Thoracic aorta (tissue), 2 donors: Measurements from ENCODE around the gene SLC29A2. TPM values are rescaled to one million over a fixed set of nuclear protein-coding genes. Genes with fewer than 3 reads are reported as not detected.

ENCODE experiments used
- ATAC-seq: fragments of 150-250 bp; one replicate; pipeline ENCODE4 v1.8.0; 2017; ENCODE audit warnings: low read depth; ENCODE audit not compliant: insufficient number of reproducible peaks, low FRiP score
- DNase-seq: peaks from one replicate; pipeline ENCODE4 v3.0.0-alpha.2; 2020; ENCODE audit warnings: low spot score
- H3K27ac ChIP-seq, 2 donors: fragments of 200-600 bp; sonication (generic); 1 replicate in 1 of 2; 2 replicates in 1 of 2; pipeline ENCODE4 v1.5.1; 2016; ENCODE audit warnings: mild to moderate bottlenecking in 2 of 2, moderate library complexity in 2 of 2
- H3K27me3 ChIP-seq: fragments of 200-600 bp; sonication (generic); replicated peaks from 2 replicates; pipeline ENCODE4 v1.6.0; 2016; ENCODE audit warnings: mild to moderate bottlenecking; ENCODE audit not compliant: insufficient read depth
- H3K36me3 ChIP-seq: fragments of 200-600 bp; sonication (generic); one replicate; pipeline ENCODE4 v1.5.1; 2016
- H3K4me1 ChIP-seq, 2 donors: fragments of 200-600 bp; sonication (generic); 1 replicate in 1 of 2; 2 replicates in 1 of 2; pipeline versions ENCODE4 v1.5.1 to v1.6.0; 2016; ENCODE audit warnings: low read depth in 2 of 2, mild to moderate bottlenecking in 1 of 2; ENCODE audit not compliant: control insufficient read depth in 1 of 2
- H3K4me3 ChIP-seq: fragments of 200-600 bp; sonication (generic); 2 replicates; pipeline ENCODE4 v1.5.1; 2016; ENCODE audit warnings: mild to moderate bottlenecking
- H3K9me3 ChIP-seq: fragments of 200-600 bp; sonication (generic); 2 replicates; pipeline ENCODE4 v1.5.1; 2016
- total RNA-seq, 2 donors: library from RNA; depleted of rRNA; stranded (reverse); fragments of >200 nt; gene quantifications; one replicate each; pipeline versions ENCODE4 v1.1.0 to v1.2.3, GENCODE V29; 2016
- TF ChIP-seq, protein P1 (sequence below): fragments of 200-600 bp; sonication (generic); IDR thresholded peaks from one replicate; pipeline ENCODE4 v1.5.1; 2019; ENCODE audit warnings: antibody characterized with exemption

Gene SLC29A2
- total RNA-seq, 2 donors from 2014 or later = 2.5 to 3.0 TPM

- H3K27ac ChIP-seq = no peak overlapping the region
- DNase-seq (no peak), ATAC-seq (no peak)
- TF ChIP-seq, protein P1, sequence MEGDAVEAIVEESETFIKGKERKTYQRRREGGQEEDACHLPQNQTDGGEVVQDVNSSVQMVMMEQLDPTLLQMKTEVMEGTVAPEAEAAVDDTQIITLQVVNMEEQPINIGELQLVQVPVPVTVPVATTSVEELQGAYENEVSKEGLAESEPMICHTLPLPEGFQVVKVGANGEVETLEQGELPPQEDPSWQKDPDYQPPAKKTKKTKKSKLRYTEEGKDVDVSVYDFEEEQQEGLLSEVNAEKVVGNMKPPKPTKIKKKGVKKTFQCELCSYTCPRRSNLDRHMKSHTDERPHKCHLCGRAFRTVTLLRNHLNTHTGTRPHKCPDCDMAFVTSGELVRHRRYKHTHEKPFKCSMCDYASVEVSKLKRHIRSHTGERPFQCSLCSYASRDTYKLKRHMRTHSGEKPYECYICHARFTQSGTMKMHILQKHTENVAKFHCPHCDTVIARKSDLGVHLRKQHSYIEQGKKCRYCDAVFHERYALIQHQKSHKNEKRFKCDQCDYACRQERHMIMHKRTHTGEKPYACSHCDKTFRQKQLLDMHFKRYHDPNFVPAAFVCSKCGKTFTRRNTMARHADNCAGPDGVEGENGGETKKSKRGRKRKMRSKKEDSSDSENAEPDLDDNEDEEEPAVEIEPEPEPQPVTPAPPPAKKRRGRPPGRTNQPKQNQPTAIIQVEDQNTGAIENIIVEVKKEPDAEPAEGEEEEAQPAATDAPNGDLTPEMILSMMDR = no peak
- no peak overlapping the region for H3K4me3 ChIP-seq
- H3K27me3 ChIP-seq = no peaks in the 10 kb centered on the region
- peaks cover 0 to 12% of the 10 kb centered on the region in 2 donors for H3K4me1 ChIP-seq
- no peaks in the 10 kb centered on the region for H3K36me3 ChIP-seq
- no peaks in the 10 kb centered on the region for H3K9me3 ChIP-seq
These were observed 42.3 kb downstream of the SLC29A2 start for GRCh38 chr11:66329165-66329673.

- TF ChIP-seq, protein P1 = peak; percentile 93
- no peak for ATAC-seq
- no peaks in the 10 kb centered on the region for H3K9me3 ChIP-seq
- H3K27ac ChIP-seq = no peak overlapping the region
- DNase-seq = no peak
- no peaks in the 10 kb centered on the region for H3K36me3 ChIP-seq
- H3K4me1 ChIP-seq = peaks cover 0 to 12% of the 10 kb centered on the region in 2 donors
- H3K27me3 ChIP-seq = no peaks in the 10 kb centered on the region
- peak overlapping the region; percentile 40 for H3K4me3 ChIP-seq
These were observed 43.0 kb downstream of the SLC29A2 start for GRCh38 chr11:66328302-66329144.

GRCh38 chr11:66328031-66328301 is 43.6 kb downstream of the SLC29A2 start:
- no peak overlapping the region for H3K4me3 ChIP-seq
- TF ChIP-seq, protein P1 = no peak
- H3K27me3 ChIP-seq = no peaks in the 10 kb centered on the region
- H3K36me3 ChIP-seq = no peaks in the 10 kb centered on the region
- H3K27ac ChIP-seq = no peak overlapping the region
- no peak for ATAC-seq
- H3K4me1 ChIP-seq = peaks cover 0 to 12% of the 10 kb centered on the region in 2 donors
- DNase-seq = no peak
- H3K9me3 ChIP-seq = no peaks in the 10 kb centered on the region

GRCh38 chr11:66327171-66328030 is 44.2 kb downstream of the SLC29A2 start:
- no peak overlapping the region for H3K27ac ChIP-seq
- no peaks in the 10 kb centered on the region for H3K9me3 ChIP-seq
- ATAC-seq (no peak), DNase-seq (no peak)
- no peaks in the 10 kb centered on the region for H3K36me3 ChIP-seq
- peaks cover 0 to 12% of the 10 kb centered on the region in 2 donors for H3K4me1 ChIP-seq
- no peak overlapping the region for H3K4me3 ChIP-seq
- TF ChIP-seq, protein P1 = no peak
- H3K27me3 ChIP-seq = no peaks in the 10 kb centered on the region
